ENCODE data around the gene AKAP6.

The AKAP6 gene

GRCh38 chr14:32507029-32507984 lies 178.2 kb downstream of the AKAP6 start:
- FAIRE-seq = no peak
- DNase-seq (ENCODE audit: insufficient read length) = no peak

GRCh38 chr14:32508281-32508680 lies 179.2 kb downstream of the AKAP6 start:
- FAIRE-seq = no peak
- DNase-seq (ENCODE audit: insufficient read length) = no peak
- TF ChIP-seq TAF1 (IDR thresholded peaks at IDR 0.05; ENCODE audit: borderline replicate concordance, low read depth, low read length) (no peak), POLR2A (IDR thresholded peaks at IDR 0.05; ENCODE audit: low read depth, low read length) (no peak)

More at GRCh38 chr14:32507029-32507984, 178.2 kb downstream of the AKAP6 start:
- TF ChIP-seq POLR2AphosphoS5 (IDR thresholded peaks at IDR 0.05; ENCODE audit: low read depth, low read length) = no peak
- TF ChIP-seq POLR2A (IDR thresholded peaks at IDR 0.05; ENCODE audit: low read depth, low read length) = no peak
- no peak for TF ChIP-seq TAF1 (IDR thresholded peaks at IDR 0.05; ENCODE audit: borderline replicate concordance, low read depth, low read length)

DNA sequence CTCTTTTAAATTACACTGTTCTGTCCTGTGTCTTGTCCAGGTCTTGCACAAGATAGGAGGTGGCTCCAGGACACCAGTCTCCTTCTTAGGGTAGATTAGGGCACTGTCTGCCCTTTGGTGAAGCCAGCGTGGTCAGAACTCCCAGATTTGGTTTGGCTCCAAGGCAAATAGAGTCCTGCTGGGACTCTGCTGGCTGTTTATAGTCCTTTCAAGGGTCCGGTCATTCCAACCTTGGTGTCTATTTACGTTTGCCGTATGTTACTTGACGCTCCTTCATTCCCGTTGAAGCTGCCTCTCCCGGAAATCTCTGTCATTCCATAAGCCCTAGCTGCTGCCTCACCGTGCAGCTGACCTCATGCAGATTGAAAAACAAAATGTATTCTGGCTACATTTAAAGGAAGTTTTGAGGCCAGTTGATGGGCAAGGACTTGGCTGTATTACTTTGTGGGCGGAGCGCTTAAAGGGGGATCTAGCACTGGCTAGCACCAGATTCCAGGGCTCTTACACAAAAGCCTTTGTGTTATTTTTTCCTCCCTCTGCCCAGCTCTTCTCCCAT lies 180.6 kb downstream of the AKAP6 start:
- FAIRE-seq (no peak), DNase-seq (ENCODE audit: insufficient read length) (no peak)
- TF ChIP-seq POLR2AphosphoS5 (IDR thresholded peaks at IDR 0.05; ENCODE audit: low read depth, low read length) (no peak), POLR2A (IDR thresholded peaks at IDR 0.05; ENCODE audit: low read depth, low read length) (no peak), TAF1 (IDR thresholded peaks at IDR 0.05; ENCODE audit: borderline replicate concordance, low read depth, low read length) (no peak)

DNA sequence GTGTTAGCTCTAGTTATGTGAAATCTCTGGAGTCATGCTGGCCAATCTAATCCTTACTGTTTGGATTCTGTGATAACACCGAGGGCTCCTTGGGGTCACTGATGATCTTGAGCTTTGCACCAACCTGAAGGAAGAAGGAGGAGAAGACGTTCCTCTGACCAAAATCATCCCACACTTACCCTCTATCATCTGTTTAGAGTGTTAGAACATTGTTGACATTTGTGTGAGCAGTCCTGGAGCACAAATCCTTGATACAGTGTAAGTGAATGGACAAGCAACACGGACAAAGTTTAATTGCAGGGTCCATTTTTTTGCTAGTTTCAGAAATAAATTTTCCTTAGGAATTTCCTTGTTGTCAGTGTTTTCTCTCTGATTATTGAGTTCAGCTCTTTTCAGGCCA lies 181.7 kb downstream of the AKAP6 start:
- TF ChIP-seq TAF1 (IDR thresholded peaks at IDR 0.05; ENCODE audit: borderline replicate concordance, low read depth, low read length) (no peak), POLR2A (IDR thresholded peaks at IDR 0.05; ENCODE audit: low read depth, low read length) (no peak), POLR2AphosphoS5 (IDR thresholded peaks at IDR 0.05; ENCODE audit: low read depth, low read length) (no peak)
- FAIRE-seq = no peak
- DNase-seq (ENCODE audit: insufficient read length) = no peak

- TF ChIP-seq TAF1 (IDR thresholded peaks at IDR 0.05; ENCODE audit: borderline replicate concordance, low read depth, low read length) (no peak), POLR2A (IDR thresholded peaks at IDR 0.05; ENCODE audit: low read depth, low read length) (no peak), POLR2AphosphoS5 (IDR thresholded peaks at IDR 0.05; ENCODE audit: low read depth, low read length) (no peak)
- FAIRE-seq (no peak), DNase-seq (ENCODE audit: insufficient read length) (no peak)
Measured at GRCh38 chr14:32512348-32512747, 183.2 kb downstream of the AKAP6 start.

DNA sequence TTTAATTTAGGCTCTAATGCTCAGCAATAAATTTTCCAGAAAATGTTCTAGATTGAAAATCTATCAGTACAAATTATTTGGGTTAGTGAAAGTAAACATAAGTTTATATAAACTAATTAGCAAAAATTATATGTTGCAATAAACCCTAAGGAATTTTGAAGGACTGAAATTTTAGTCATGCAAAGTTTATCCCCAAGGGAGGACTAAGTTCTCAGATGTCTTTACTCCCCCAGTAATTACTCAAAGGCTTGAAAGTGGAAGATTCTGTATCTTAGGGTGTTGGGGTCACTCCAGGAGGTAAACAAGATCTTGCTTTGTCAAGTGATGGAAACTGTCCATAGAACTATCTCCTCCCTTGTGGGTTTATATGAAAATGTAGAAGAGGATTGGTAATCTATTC lies 183.7 kb downstream of the AKAP6 start:
- no peak for DNase-seq (ENCODE audit: insufficient read length)
- TF ChIP-seq TAF1 (IDR thresholded peaks at IDR 0.05; ENCODE audit: borderline replicate concordance, low read depth, low read length) (no peak), POLR2A (IDR thresholded peaks at IDR 0.05; ENCODE audit: low read depth, low read length) (no peak), POLR2AphosphoS5 (IDR thresholded peaks at IDR 0.05; ENCODE audit: low read depth, low read length) (no peak)
- FAIRE-seq = no peak

DNA sequence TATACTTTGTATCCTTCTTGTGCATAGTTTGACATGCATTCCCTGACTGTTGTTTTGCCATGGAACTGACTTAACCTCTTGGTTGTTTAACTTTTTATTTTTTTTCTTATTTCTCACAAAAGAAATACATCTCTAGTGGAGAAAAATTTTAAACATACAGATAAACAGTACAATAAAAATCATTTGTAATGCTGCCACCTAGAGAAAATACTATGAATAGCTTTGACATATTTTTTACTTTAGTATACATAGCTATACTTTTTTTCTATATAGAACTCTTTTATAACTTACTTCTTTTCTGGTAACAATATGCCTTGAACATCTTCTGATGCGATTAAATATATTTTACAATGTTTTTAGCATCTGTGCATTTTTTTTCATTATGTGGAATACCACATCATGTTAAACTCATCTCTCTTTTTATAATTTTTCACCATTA lies 184.5 kb downstream of the AKAP6 start:
- no peak for DNase-seq (ENCODE audit: insufficient read length)
- no peak for FAIRE-seq
- no peak for TF ChIP-seq POLR2A (IDR thresholded peaks at IDR 0.05; ENCODE audit: low read depth, low read length)
- TF ChIP-seq POLR2AphosphoS5 (IDR thresholded peaks at IDR 0.05; ENCODE audit: low read depth, low read length) = no peak

DNA sequence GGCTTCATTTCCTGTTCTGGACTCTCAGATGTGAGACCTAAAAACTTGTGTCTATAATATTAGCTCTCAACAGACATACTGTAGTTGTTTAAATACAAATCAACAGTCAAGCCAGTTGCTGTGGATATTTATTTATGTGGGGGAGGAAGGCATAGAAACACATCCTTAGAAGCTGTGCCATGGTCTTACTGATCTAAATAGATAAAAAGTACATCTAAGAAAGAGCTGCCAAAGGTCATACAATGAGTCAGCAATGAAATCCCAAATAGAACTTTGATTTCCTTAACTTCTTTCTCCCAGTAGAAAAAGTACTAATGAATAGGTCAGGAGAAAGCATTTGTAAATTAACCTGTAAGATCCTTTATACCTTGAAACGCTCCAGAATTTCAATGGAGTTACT lies 185.1 kb downstream of the AKAP6 start:
- FAIRE-seq (no peak), DNase-seq (ENCODE audit: insufficient read length) (no peak)
- TF ChIP-seq TAF1 (IDR thresholded peaks at IDR 0.05; ENCODE audit: borderline replicate concordance, low read depth, low read length) = no peak
- TF ChIP-seq POLR2A (IDR thresholded peaks at IDR 0.05; ENCODE audit: low read depth, low read length) = no peak
- TF ChIP-seq POLR2AphosphoS5 (IDR thresholded peaks at IDR 0.05; ENCODE audit: low read depth, low read length) = no peak

GRCh38 chr14:32514681-32515080 lies 185.6 kb downstream of the AKAP6 start:
- no peak for DNase-seq (ENCODE audit: insufficient read length)
- no peak for FAIRE-seq
- no peak for TF ChIP-seq POLR2A (IDR thresholded peaks at IDR 0.05; ENCODE audit: low read depth, low read length)
- no peak for TF ChIP-seq POLR2AphosphoS5 (IDR thresholded peaks at IDR 0.05; ENCODE audit: low read depth, low read length)
- no peak for TF ChIP-seq TAF1 (IDR thresholded peaks at IDR 0.05; ENCODE audit: borderline replicate concordance, low read depth, low read length)

GRCh38 chr14:32524609-32525375 lies 195.7 kb downstream of the AKAP6 start:
- DNase-seq (ENCODE audit: insufficient read length) (no peak), FAIRE-seq (no peak)
- TF ChIP-seq POLR2AphosphoS5 (IDR thresholded peaks at IDR 0.05; ENCODE audit: low read depth, low read length) = no peak
- no peak for TF ChIP-seq TAF1 (IDR thresholded peaks at IDR 0.05; ENCODE audit: borderline replicate concordance, low read depth, low read length)
- TF ChIP-seq POLR2A (IDR thresholded peaks at IDR 0.05; ENCODE audit: low read depth, low read length) = no peak

DNA sequence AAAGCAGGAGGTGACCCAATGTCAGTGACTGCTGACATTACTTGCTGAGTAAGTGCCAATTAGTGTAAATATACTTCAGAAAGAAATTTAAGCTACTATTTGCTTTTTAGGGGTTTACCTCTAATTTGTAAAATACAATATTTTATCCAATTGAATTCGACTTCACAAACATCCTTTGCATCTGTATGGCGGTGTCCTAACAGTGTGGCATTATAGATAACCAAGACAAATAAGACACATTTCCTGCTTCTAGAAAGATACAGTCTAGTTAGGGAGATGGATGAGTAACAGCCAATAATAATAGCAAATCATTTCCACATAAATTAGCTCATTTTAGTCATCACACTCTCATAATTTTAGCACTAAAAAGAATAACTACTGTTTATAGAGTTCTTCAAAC lies 196.5 kb downstream of the AKAP6 start:
- DNase-seq (ENCODE audit: insufficient read length) (no peak), FAIRE-seq (no peak)
- TF ChIP-seq TAF1 (IDR thresholded peaks at IDR 0.05; ENCODE audit: borderline replicate concordance, low read depth, low read length) (no peak), POLR2AphosphoS5 (IDR thresholded peaks at IDR 0.05; ENCODE audit: low read depth, low read length) (no peak), POLR2A (IDR thresholded peaks at IDR 0.05; ENCODE audit: low read depth, low read length) (no peak)
